RWPE2 (cell line): Measurements from ENCODE around the gene KIF16B.

Source experiments
- ATAC-seq: fragments of 200-7000 bp; cut with Tn5 transposase; 3 replicates; pipeline ENCODE4 v1.9.1; 2021; ENCODE audit warnings: low read depth
- DNase-seq: peaks from one replicate; pipeline ENCODE4 v3.0.0-alpha.2; 2020; ENCODE audit warnings: low spot score
- H3K27ac ChIP-seq: fragments of 450-650 bp; 2 replicates; pipeline ENCODE4 v1.5.1; 2017; ENCODE audit warnings: mild to moderate bottlenecking; ENCODE audit not compliant: poor library complexity, severe bottlenecking
- H3K27me3 ChIP-seq: fragments of 250-450 bp; sonication (Bioruptor Pico); 2 replicates; pipeline ENCODE4 v1.5.1; 2021; ENCODE audit warnings: mild to moderate bottlenecking, moderate library complexity; ENCODE audit not compliant: insufficient read depth, poor library complexity, severe bottlenecking
- H3K36me3 ChIP-seq: fragments of 250-450 bp; sonication (Bioruptor Pico); 2 replicates; pipeline ENCODE4 v1.5.1; 2020; ENCODE audit warnings: low read depth, mild to moderate bottlenecking, moderate library complexity
- H3K4me1 ChIP-seq: fragments of 250-450 bp; sonication (Bioruptor Pico); 2 replicates; pipeline ENCODE4 v1.5.1; 2021; ENCODE audit warnings: mild to moderate bottlenecking, moderate library complexity; ENCODE audit not compliant: insufficient read depth, poor library complexity, severe bottlenecking
- H3K4me3 ChIP-seq: fragments of 250-450 bp; sonication (Bioruptor Pico); 2 replicates; pipeline ENCODE4 v1.5.1; 2021; ENCODE audit warnings: mild to moderate bottlenecking, moderate library complexity; ENCODE audit not compliant: severe bottlenecking
- H3K9me3 ChIP-seq: fragments of 250-450 bp; sonication (Bioruptor Pico); 2 replicates; pipeline ENCODE4 v1.5.1; 2021; ENCODE audit warnings: mild to moderate bottlenecking, moderate library complexity; ENCODE audit not compliant: severe bottlenecking
- TF ChIP-seq, protein P1 (sequence below): fragments of 450-650 bp; IDR thresholded peaks from one replicate; pipeline ENCODE4 v1.5.1; 2017; ENCODE audit warnings: mild to moderate bottlenecking, moderate library complexity; ENCODE audit not compliant: poor library complexity, severe bottlenecking

The KIF16B gene

DNA sequence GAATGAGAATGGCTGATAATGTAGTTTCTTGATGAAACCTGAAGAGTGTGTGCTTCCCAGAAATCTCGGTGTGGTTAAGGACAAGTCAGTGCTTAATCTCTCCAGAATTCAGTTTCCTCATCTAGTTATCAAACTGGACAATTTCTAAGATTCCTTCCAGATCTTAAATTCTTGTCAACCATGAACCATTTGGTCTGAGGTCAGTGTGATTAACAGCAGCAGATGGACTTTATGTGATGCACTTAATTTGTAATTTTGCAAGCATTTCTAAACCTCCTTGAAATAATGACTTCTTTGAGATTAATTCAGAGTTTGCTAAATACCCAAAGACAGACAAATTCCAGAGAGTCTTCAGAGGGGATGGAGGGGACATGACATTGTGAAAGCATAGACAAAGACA, 160.3 kb downstream of the KIF16B start:
- Histone ChIP-seq H3K36me3 (no peaks in the 10 kb centered on the region), H3K27me3 (no peaks in the 10 kb centered on the region), H3K4me1 (peaks cover 14% of the 10 kb centered on the region), H3K9me3 (no peaks in the 10 kb centered on the region), H3K27ac (no peak overlapping the region), H3K4me3 (no peak overlapping the region)
- TF ChIP-seq, protein P1, sequence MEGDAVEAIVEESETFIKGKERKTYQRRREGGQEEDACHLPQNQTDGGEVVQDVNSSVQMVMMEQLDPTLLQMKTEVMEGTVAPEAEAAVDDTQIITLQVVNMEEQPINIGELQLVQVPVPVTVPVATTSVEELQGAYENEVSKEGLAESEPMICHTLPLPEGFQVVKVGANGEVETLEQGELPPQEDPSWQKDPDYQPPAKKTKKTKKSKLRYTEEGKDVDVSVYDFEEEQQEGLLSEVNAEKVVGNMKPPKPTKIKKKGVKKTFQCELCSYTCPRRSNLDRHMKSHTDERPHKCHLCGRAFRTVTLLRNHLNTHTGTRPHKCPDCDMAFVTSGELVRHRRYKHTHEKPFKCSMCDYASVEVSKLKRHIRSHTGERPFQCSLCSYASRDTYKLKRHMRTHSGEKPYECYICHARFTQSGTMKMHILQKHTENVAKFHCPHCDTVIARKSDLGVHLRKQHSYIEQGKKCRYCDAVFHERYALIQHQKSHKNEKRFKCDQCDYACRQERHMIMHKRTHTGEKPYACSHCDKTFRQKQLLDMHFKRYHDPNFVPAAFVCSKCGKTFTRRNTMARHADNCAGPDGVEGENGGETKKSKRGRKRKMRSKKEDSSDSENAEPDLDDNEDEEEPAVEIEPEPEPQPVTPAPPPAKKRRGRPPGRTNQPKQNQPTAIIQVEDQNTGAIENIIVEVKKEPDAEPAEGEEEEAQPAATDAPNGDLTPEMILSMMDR: no peak
- ATAC-seq (no peak), DNase-seq (no peak)

GRCh38 chr20:16411361-16411760, 161.9 kb downstream of the KIF16B start:
- ATAC-seq (no peak), DNase-seq (no peak)
- no peaks in the 10 kb centered on the region for H3K36me3 ChIP-seq
- H3K27me3 ChIP-seq: no peaks in the 10 kb centered on the region
- TF ChIP-seq, protein P1: no peak
- no peak overlapping the region for H3K4me3 ChIP-seq
- H3K4me1 ChIP-seq: peaks cover 14% of the 10 kb centered on the region
- H3K27ac ChIP-seq: no peak overlapping the region
- H3K9me3 ChIP-seq: no peaks in the 10 kb centered on the region

- Histone ChIP-seq H3K27me3 (no peaks in the 10 kb centered on the region), H3K9me3 (no peaks in the 10 kb centered on the region), H3K27ac (no peak overlapping the region), H3K4me3 (no peak overlapping the region), H3K4me1 (peaks cover 9% of the 10 kb centered on the region), H3K36me3 (no peaks in the 10 kb centered on the region)
- TF ChIP-seq, protein P1: no peak
- ATAC-seq (no peak), DNase-seq (no peak)
Observed at GRCh38 chr20:16410626-16411025, 162.6 kb downstream of the KIF16B start.

GRCh38 chr20:16408981-16409380, 164.3 kb downstream of the KIF16B start:
- DNase-seq: no peak
- Histone ChIP-seq H3K4me3 (no peak overlapping the region), H3K27me3 (no peaks in the 10 kb centered on the region), H3K27ac (no peak overlapping the region), H3K36me3 (0 out of 2 replicates have a peak, but pooled peaks cover 7% of the 10 kb centered on the region), H3K9me3 (no peaks in the 10 kb centered on the region), H3K4me1 (peaks cover 5% of the 10 kb centered on the region)
- ATAC-seq: no peak
- TF ChIP-seq, protein P1: no peak

DNA sequence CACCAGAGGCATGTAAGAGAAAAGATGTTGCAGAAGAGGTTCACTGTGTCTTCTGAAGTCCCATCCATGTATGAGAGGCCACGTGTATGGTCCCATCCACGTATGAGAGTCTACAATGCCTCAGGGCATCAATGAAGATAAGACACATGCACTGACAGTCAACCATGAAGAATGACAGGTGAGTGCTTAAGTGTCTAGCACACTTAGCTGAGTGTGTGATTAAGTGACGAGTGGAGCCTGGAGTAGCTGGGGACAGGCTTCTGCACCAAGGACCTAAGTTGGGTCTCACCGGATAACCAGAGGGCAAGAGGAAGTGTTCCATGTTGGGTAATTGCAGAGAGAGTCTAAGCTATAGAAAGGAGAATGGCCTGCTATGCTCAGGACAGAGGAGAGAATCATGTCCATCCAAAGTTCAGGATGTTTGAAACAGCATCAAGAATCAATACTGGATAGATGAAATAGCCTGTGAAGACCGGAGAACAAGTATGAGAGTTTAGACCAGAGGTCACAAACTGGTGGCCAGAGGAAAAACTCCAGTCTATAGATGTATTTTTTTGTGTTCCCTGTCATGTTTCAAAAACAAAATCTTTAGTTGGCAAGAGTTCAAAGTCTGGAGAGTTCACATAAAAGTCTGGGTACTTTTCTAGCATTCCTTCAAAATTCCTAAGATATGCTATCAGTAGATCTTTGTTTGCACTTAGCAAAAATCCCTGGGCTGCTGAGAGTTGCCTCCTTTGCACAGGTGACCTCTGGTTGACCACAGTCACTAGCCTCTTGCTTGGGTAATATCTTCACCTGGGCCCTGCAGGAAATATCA, 165.8 kb downstream of the KIF16B start:
- peak; percentile 60; the same call in 2 of the 3 replicates for ATAC-seq
- TF ChIP-seq, protein P1: no peak
- peaks cover 5% of the 10 kb centered on the region for H3K4me1 ChIP-seq
- H3K36me3 ChIP-seq: 0 out of 2 replicates have a peak, but pooled peaks cover 7% of the 10 kb centered on the region
- H3K27me3 ChIP-seq: no peaks in the 10 kb centered on the region
- H3K9me3 ChIP-seq: no peaks in the 10 kb centered on the region
- H3K27ac ChIP-seq: no peak overlapping the region
- DNase-seq: no peak
- H3K4me3 ChIP-seq: no peak overlapping the region
